Lung (tissue), 12 donors: Measurements from ENCODE around the gene ANP32A. TPM values are rescaled to one million over a fixed set of nuclear protein-coding genes. Genes with fewer than 3 reads are reported as not detected.

Source experiments
- ATAC-seq: fragments of 200-7000 bp; cut with Tn5 transposase; one replicate; pipeline ENCODE4 v1.9.1; 2020; ENCODE audit warnings: moderate number of reproducible peaks; ENCODE audit not compliant: insufficient read depth, low FRiP score
- DNase-seq, 3 donors: peaks; one replicate each; pipeline ENCODE4 v3.0.0-alpha.2; 2013 to 2017
- H3K27ac ChIP-seq, 2 donors: one replicate each; pipeline ENCODE4 v1.5.1; 2013; ENCODE audit warnings: mild to moderate bottlenecking in 2 of 2, moderate library complexity in 2 of 2, control low read depth in 1 of 2, inconsistent platforms in 1 of 2, low read depth in 1 of 2, low read length in 1 of 2
- H3K27me3 ChIP-seq, 3 donors: one replicate each; pipeline ENCODE4 v1.5.1; 2013; ENCODE audit warnings: low read length in 2 of 3; ENCODE audit not compliant: control insufficient read depth in 3 of 3, insufficient read depth in 3 of 3
- H3K36me3 ChIP-seq, 4 donors: one replicate each; pipeline ENCODE4 v1.5.1; 2013; ENCODE audit warnings: low read length in 4 of 4, mild to moderate bottlenecking in 1 of 4, moderate library complexity in 1 of 4; ENCODE audit not compliant: control insufficient read depth in 4 of 4, insufficient read depth in 4 of 4
- H3K4me1 ChIP-seq, 5 donors: one replicate each; pipeline ENCODE4 v1.5.1; 2013; ENCODE audit warnings: low read length in 5 of 5, mild to moderate bottlenecking in 2 of 5, moderate library complexity in 1 of 5; ENCODE audit not compliant: control insufficient read depth in 5 of 5, insufficient read depth in 5 of 5
- H3K4me3 ChIP-seq: one replicate; pipeline ENCODE4 v1.5.1; 2013; ENCODE audit warnings: mild to moderate bottlenecking, control low read depth, moderate library complexity
- H3K9ac ChIP-seq, 2 donors: one replicate each; pipeline ENCODE4 v1.5.1; 2013; ENCODE audit warnings: low read length in 2 of 2, control low read depth in 1 of 2; ENCODE audit not compliant: insufficient read depth in 1 of 2
- H3K9me3 ChIP-seq, 4 donors: one replicate each; pipeline ENCODE4 v1.5.1; 2013; ENCODE audit warnings: low read length in 3 of 4, mild to moderate bottlenecking in 1 of 4, moderate library complexity in 1 of 4; ENCODE audit not compliant: control insufficient read depth in 4 of 4, insufficient read depth in 3 of 4
- WGBS, 2 donors: extraction: QIAGEN DNeasy Blood & Tissue Kit; methylation state at CpG; one replicate each; pipeline ENCODE4 v1.1.7; 2013; 5-methylcytosine and 5-hydroxymethylcytosine counted together
- polyA plus RNA-seq, 2 donors: library from polyadenylated mRNA; stranded (reverse); fragments of 200-250 nt; gene quantifications; one replicate each; pipeline ENCODE4 v1.2.1, GENCODE V29; 2013
- total RNA-seq, 2 donors: library from RNA; depleted of rRNA in 1 of 2; stranded (reverse); fragments of >200 nt in 1 of 2; gene quantifications; one replicate each; pipeline ENCODE4 v1.2.1, GENCODE V29; 2014 to 2021
- TF ChIP-seq, protein P1 (sequence below): IDR thresholded peaks from 2 replicates; pipeline ENCODE4 v1.5.1; 2012; ENCODE audit warnings: mild to moderate bottlenecking; ENCODE audit errors: control extremely low read depth, extremely low read depth
- donor health status: control.
- donor health status: control.
- donor health status: Bipolar disorder and iron deficiency.
- donor health status: healthy.
- donor health status: DM: yes; HTN: yes; CAD: no.

ANP32A gene
- total and polyA plus RNA-seq, 4 donors: 105 to 197 (median 113) TPM

DNA sequence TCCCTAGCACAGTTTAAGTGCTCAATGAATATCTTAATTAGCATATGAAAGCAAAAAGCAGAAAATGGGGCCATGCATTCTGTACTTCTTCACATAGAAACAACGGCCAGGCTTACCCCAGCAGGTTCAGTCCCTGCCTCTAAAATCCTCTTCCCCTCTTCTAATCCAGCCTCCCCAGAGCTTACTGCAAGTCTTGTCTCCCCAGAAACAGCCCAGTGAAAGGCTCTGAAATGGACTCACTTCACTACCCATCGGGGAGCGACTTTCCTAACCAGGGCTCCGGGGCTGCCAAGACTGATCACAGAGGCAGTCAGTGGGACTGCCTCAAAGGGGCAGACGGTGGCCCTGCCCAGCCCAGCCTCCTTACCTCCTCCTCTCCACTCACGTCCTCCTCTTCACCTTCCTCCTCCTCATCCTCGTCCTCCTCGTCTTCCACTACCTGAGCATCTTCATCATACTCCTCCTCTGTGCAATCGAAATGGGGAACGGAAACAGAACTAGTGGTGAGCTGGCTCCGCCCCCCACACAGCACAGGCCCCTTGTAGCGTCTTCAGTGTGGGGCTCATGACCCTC lies 38.0 kb downstream of the ANP32A start:
- Histone ChIP-seq H3K4me3 (no peak overlapping the region), H3K4me1 (peaks cover 0 to 8% (median 5%) of the 10 kb centered on the region in 5 donors), H3K27me3 (no peaks in the 10 kb centered on the region), H3K9me3 (no peaks in the 10 kb centered on the region), H3K36me3 (peaks cover 11 to 58% (median 38%) of the 10 kb centered on the region in 4 donors), H3K9ac (no peak overlapping the region), H3K27ac (peak overlapping the region in 1 of 2 donors; percentile 32)
- no peak for ATAC-seq
- WGBS, 2 donors: 48 to 72% methylated on average over 12 of the region's 12 CpGs
- DNase-seq: no peak
- TF ChIP-seq, protein P1, sequence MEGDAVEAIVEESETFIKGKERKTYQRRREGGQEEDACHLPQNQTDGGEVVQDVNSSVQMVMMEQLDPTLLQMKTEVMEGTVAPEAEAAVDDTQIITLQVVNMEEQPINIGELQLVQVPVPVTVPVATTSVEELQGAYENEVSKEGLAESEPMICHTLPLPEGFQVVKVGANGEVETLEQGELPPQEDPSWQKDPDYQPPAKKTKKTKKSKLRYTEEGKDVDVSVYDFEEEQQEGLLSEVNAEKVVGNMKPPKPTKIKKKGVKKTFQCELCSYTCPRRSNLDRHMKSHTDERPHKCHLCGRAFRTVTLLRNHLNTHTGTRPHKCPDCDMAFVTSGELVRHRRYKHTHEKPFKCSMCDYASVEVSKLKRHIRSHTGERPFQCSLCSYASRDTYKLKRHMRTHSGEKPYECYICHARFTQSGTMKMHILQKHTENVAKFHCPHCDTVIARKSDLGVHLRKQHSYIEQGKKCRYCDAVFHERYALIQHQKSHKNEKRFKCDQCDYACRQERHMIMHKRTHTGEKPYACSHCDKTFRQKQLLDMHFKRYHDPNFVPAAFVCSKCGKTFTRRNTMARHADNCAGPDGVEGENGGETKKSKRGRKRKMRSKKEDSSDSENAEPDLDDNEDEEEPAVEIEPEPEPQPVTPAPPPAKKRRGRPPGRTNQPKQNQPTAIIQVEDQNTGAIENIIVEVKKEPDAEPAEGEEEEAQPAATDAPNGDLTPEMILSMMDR: no peak

DNA sequence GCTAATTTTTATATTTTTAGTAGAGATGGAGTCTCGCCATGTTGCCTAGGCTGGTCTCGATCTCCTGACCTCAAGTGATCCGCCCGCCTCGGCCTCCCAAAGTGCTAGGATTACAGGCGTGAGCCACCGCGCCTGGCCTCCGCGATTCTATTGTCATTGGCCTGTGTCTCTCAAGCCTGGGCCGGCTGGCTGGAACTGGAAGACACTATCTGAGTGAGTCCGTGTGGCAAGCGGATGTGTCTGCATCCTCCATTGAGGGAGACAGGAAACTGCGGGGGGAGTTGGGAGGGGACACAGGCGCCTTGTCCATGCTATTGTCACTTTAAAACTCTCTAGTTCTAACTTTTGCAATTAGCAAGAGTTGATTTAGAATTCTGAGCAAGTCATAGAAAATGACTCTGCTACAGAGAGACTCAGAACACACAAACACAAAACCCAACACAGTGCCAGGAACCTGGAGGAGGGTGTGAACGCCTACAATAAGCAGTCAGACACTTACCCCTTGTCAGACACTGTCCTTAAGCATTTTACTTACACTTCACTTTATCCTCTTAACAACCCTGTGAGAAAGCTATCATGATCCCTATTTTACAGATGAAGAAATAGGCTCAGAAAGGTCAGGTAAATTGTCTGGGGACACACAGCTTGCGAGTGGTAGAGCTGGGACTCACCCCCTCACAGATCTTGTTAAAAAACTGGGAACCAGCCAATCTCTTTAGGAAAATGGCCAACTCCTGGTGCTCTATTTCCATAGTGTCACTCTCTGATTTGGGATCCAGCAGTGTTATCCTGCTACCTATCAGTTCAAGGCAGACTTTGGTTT lies 38.7 kb downstream of the ANP32A start:
- H3K27me3 ChIP-seq: no peaks in the 10 kb centered on the region
- peaks cover 0 to 5% (median 3%) of the 10 kb centered on the region in 5 donors for H3K4me1 ChIP-seq
- no peak overlapping the region for H3K9ac ChIP-seq
- ATAC-seq: peak; percentile 43
- H3K36me3 ChIP-seq: peaks cover 9 to 56% (median 41%) of the 10 kb centered on the region in 4 donors
- H3K9me3 ChIP-seq: no peaks in the 10 kb centered on the region
- TF ChIP-seq, protein P1: no peak
- H3K27ac ChIP-seq: peak overlapping the region; percentile 36 to 84
- H3K4me3 ChIP-seq: no peak overlapping the region
- DNase-seq: peak; percentile 49 to 69 (median 50)
- 22 to 44% methylated on average over 17 of the region's 17 CpGs for WGBS, 2 donors

DNA sequence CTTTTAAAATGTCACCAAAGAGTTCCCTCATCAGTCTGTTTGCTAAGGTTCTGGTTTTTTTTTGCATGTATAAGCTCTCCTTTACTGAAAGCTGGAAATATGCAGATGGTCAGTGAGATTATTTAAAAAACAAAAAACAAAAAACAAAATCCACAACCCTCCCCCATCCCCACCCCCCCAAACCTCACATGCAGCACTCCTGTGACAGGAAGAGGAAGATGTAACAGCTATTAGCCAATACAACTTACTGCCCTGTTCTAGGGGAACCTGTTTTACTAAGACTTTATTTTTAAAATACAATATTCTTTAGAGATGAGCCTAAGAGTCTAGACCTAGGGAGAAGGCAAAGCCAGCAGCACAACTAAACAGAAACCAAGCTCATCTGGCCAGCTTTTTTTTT lies 39.5 kb downstream of the ANP32A start:
- Histone ChIP-seq H3K36me3 (peaks cover 5 to 54% (median 40%) of the 10 kb centered on the region in 4 donors), H3K9me3 (no peaks in the 10 kb centered on the region), H3K9ac (no peak overlapping the region), H3K4me3 (no peak overlapping the region), H3K27me3 (no peaks in the 10 kb centered on the region), H3K27ac (peak overlapping the region in 1 of 2 donors; percentile 84), H3K4me1 (peaks cover 0 to 10% (median 8%) of the 10 kb centered on the region in 5 donors)
- no peak for DNase-seq
- TF ChIP-seq, protein P1: no peak
- no peak for ATAC-seq
